HepG2 (cell line): ENCODE measurements around the gene PHACTR1. TPM values are rescaled to one million over a fixed set of nuclear protein-coding genes. Genes with fewer than 3 reads are reported as not detected.
A peak's percentile ranks its signal among the peaks of the same experiment; 100 is the strongest.

Experiments used
- ATAC-seq: fragments of 200-7000 bp; cut with Tn5 transposase; 3 replicates; pipeline ENCODE4 v1.9.1; 2020; ENCODE audit warnings: mild to moderate bottlenecking, moderate library complexity
- BruUV-seq: library from RNA; stranded (reverse); fragments of 400-500 nt; replicated peaks from 2 replicates; lab custom pipeline; 2021; lab: Mats Ljungman, UMichigan
- CTCF ChIA-PET: fragments of 300-600 bp; formaldehyde crosslinking; extraction: SDS; loops from one replicate; lab custom pipeline; 2021; ENCODE audit warnings: low total read pairs, inconsistent platforms, low intra/inter-chr PET ratio; lab: Yijun Ruan, JAX
- POLR2A ChIA-PET: fragments of 350-600 bp; sonication (Branson Sonifier 250); formaldehyde crosslinking; loops from one replicate; lab custom pipeline; 2020; ENCODE audit warnings: antibody characterized with exemption, inconsistent platforms; lab: Yijun Ruan, JAX
- DNase-seq: peaks from one replicate; pipeline ENCODE4 v3.0.0-alpha.2; 2015; ENCODE audit warnings: low spot score
- FAIRE-seq: peaks from 3 replicates; lab custom pipeline; 2011; peaks lifted over from hg19 to GRCh38; lab: Jason Lieb, UNC
- H2AFZ ChIP-seq: one replicate; pipeline ENCODE4 v1.6.1; 2011; ENCODE audit warnings: low read length, inconsistent platforms
- H3K27ac ChIP-seq: fragments of 300-600 bp; 3 replicates; pipeline ENCODE4 v1.8.0; 2011; ENCODE audit warnings: mixed run types, mild to moderate bottlenecking, mixed read lengths, low read length, inconsistent platforms; ENCODE audit not compliant: insufficient read depth; ENCODE audit errors: extremely low read length
- H3K27me3 ChIP-seq, 2 experiments: fragments of 200-600 bp in 1 of 2; 2 replicates in 1 of 2; 3 replicates in 1 of 2; pipeline versions ENCODE4 v1.6.0 to v1.8.0; 2011; ENCODE audit warnings: low read length in 2 of 2, mild to moderate bottlenecking in 2 of 2, moderate library complexity in 2 of 2, inconsistent platforms in 1 of 2; ENCODE audit not compliant: insufficient read depth in 2 of 2, control insufficient read depth in 1 of 2
- H3K36me3 ChIP-seq, 2 experiments: fragments of 200-600 bp in 1 of 2; replicated peaks in 1 of 2; 2 replicates in 1 of 2; 3 replicates in 1 of 2; pipeline versions ENCODE4 v1.5.1 to v1.8.0; 2011; ENCODE audit warnings: low read length in 2 of 2, inconsistent platforms in 1 of 2; ENCODE audit not compliant: insufficient read depth in 2 of 2, control insufficient read depth in 1 of 2
- H3K4me1 ChIP-seq: 2 replicates; pipeline ENCODE4 v1.5.1; 2012; ENCODE audit warnings: low read length, inconsistent platforms; ENCODE audit not compliant: insufficient read depth
- H3K4me2 ChIP-seq: 2 replicates; pipeline ENCODE4 v1.6.0; 2011; ENCODE audit warnings: low read depth, low read length, inconsistent platforms
- H3K4me3 ChIP-seq, 3 experiments: fragments of 200-600 bp in 1 of 3; sonication (generic), shearing (Covaris generic) in 1 of 3; replicated peaks in 1 of 3; 2 replicates each; pipeline ENCODE4 v1.5.1; 2011 to 2016; ENCODE audit warnings: low read length in 3 of 3, inconsistent platforms in 2 of 3, low read depth in 2 of 3, mild to moderate bottlenecking in 2 of 3, control low read depth in 1 of 3, mixed read lengths in 1 of 3; ENCODE audit not compliant: insufficient read depth in 1 of 3
- H3K79me2 ChIP-seq: one replicate; pipeline ENCODE4 v1.6.1; 2011; ENCODE audit warnings: low read length, inconsistent platforms; ENCODE audit not compliant: insufficient read depth
- H3K9ac ChIP-seq: 2 replicates; pipeline ENCODE4 v1.6.0; 2011; ENCODE audit warnings: mild to moderate bottlenecking, low read depth, low read length, inconsistent platforms; ENCODE audit not compliant: insufficient read depth
- H3K9me3 ChIP-seq: 2 replicates; pipeline ENCODE4 v1.5.1; 2012; ENCODE audit warnings: mild to moderate bottlenecking, low read length
- H4K20me1 ChIP-seq: 2 replicates; pipeline ENCODE4 v1.6.0; 2011; ENCODE audit warnings: inconsistent platforms, mild to moderate bottlenecking, low read length, moderate library complexity; ENCODE audit not compliant: insufficient read depth
- EHMT2 ChIP-seq: fragments of 200-600 bp; sonication (generic); IDR thresholded peaks from 2 replicates; pipeline ENCODE4 v1.7.0; 2017; ENCODE audit warnings: antibody characterized with exemption, low read depth, low read length, borderline replicate concordance
- SMAD3 ChIP-seq: sonication (generic); formaldehyde crosslinking; IDR thresholded peaks from 2 replicates; pipeline ENCODE4 v1.4.0; 2020; ENCODE audit warnings: missing genetic modification reagents
- WIZ ChIP-seq: sonication (generic); formaldehyde crosslinking; IDR thresholded peaks from 2 replicates; pipeline ENCODE4 v1.5.1; 2020; ENCODE audit warnings: mild to moderate bottlenecking, missing genetic modification reagents
- ZKSCAN8 ChIP-seq: IDR thresholded peaks from 2 replicates; pipeline ENCODE4 v1.6.1; 2016; ENCODE audit warnings: borderline replicate concordance, missing genetic modification reagents, missing compliant biosample characterization
- ZNF557 ChIP-seq: sonication (generic); formaldehyde crosslinking; IDR thresholded peaks from 2 replicates; pipeline ENCODE4 v1.4.0; 2020; ENCODE audit warnings: missing genetic modification reagents
- ZXDC ChIP-seq: sonication (generic); formaldehyde crosslinking; IDR thresholded peaks from 2 replicates; pipeline ENCODE4 v1.5.0; 2020; ENCODE audit warnings: mild to moderate bottlenecking, missing genetic modification reagents
- WGBS: methylation state at CpG from one replicate; pipeline ENCODE4 v1.1.6; 2017; ENCODE audit warnings: low lambda C conversion rate; 5-methylcytosine and 5-hydroxymethylcytosine counted together
- in situ Hi-C: cut with HindIII; loops from 2 replicates; pipeline ENCODE4 v1.10.0; 2017; ENCODE audit warnings: low pct_unique_long_range_greater_than_20kb; ENCODE audit not compliant: extremely low pct_ligation_motif_present
- intact Hi-C: fragments of 100-400 bp; cut with micrococcal nuclease; formaldehyde crosslinking; loops from one replicate; pipeline ENCODE4 v1.10.0; 2022; ENCODE audit not compliant: unreplicated experiment
- polyA plus RNA-seq, 8 experiments: library from polyadenylated mRNA; depleted of rRNA in 3 of 8; stranded (reverse) in 7 of 8; unstranded in 1 of 8; fragments of >200 nt; fragmentation: Illumina TruSeq in 4 of 8; extraction: Trizol in 4 of 8; gene quantifications; 2 replicates each; pipeline versions ENCODE4 v1.2.1 to v1.2.3, GENCODE V29; 2011 to 2016; ENCODE audit warnings: low read depth in 4 of 8, missing spikeins in 1 of 8, mixed read lengths in 1 of 8; ENCODE audit not compliant: insufficient read depth in 1 of 8
- total RNA-seq, 5 experiments: library from RNA; depleted of rRNA; stranded (reverse); fragments of >200 nt; fragmentation: Illumina TruSeq; extraction: Trizol; gene quantifications; 2 replicates each; pipeline ENCODE4 v1.2.3, GENCODE V29; 2016; ENCODE audit warnings: low read depth in 1 of 5

The PHACTR1 gene
- total and polyA plus RNA-seq, 2 of the 13 experiments (the other 11 are each of a cell fraction or from before 2014, with no cell fraction given) = 0.09 TPM; not detected in 1

- WGBS = 0% methylated on average over 1 of the region's 1 CpG
- in situ Hi-C loops = no loop called here
- FAIRE-seq (peak; percentile 40), ATAC-seq (no peak), DNase-seq (no peak)
- ChIA-PET CTCF (no interaction called here), POLR2A (interaction anchor here (1.5 kb wide), 1 partner anchor 86 kb away, joined by 6 read pairs; the partner anchor contains the start of gene TBC1D7)
- no TSS peak for BruUV-seq
- Histone ChIP-seq H4K20me1 (no peaks in the 10 kb centered on the region), H3K79me2 (no peaks in the 10 kb centered on the region), H2AFZ (no peak overlapping the region), H3K9ac (no peak overlapping the region), H3K27ac (no peak overlapping the region), H3K27me3 (peaks cover 0 to 14% of the 10 kb centered on the region in 2 experiments; a peak in 2 of 5 replicates), H3K4me1 (peaks cover 15% of the 10 kb centered on the region), H3K9me3 (no peaks in the 10 kb centered on the region), H3K4me2 (no peak overlapping the region), H3K36me3 (no peaks in the 10 kb centered on the region), H3K4me3 (no peak overlapping the region)
- intact Hi-C loops = no loop called here
- TF ChIP-seq SMAD3 (no peak), EHMT2 (no peak), ZKSCAN8 (CRISPR knock-in tag) (peak; percentile 78; the same call in 1 of the 2 replicates), ZXDC (CRISPR knock-in tag) (no peak), ZNF557 (CRISPR knock-in tag) (no peak), WIZ (CRISPR knock-in tag) (no peak)
These were observed 526.0 kb downstream of the PHACTR1 start for GRCh38 chr6:13242590-13242989.
